ENCODE data around the gene PTGER3.

The PTGER3 gene

DNA sequence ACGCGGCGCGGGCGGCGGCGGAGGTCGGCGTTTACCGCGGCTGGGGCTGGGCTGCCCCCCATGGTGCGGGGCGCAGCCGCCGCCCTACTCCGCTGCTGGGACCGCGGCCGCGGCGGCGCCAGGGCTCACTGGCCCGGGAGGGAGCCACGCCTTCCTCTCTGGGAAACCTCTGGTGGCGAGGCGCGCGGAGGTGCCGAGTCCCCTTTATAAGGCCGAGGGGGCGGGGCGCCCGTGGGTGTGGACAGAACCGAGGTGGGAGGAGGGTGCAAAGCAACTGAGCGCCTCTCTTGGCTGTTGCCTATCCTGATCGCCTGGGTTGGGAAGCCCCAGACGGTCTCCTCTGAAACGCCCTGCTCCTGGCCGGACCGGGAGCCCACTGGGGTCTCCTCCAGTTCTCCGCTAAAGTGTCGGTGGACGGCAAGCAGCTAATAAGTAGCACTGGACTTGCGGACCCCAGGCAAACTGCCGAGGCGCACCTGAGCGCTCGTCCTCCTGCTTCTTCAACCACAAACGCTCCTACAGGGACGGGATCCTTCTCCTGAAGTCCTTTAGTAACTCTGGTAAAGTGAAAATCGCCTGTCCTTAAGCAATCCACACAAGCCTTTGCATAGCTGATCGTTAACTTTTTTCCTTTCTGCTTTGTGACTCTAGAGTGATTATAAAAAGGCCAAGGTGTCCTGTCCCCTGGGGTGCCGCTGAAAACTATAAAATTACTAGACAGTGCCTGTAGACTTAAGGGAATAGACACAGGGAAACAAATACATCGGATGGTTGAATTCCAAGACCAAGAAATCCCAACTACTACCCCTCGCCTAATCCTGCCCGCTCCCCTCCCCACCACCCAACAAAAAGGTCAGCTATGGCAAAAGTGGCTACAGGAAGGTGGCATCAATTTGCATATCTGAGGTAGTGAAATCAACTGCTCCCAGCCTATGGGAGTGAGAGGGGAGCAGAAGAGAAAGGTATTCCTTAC is at the start of gene PTGER3:
TSS of gene PTGER3 (minus strand) at position 182 of the 973 bp plus-strand sequence. CDS start 239 bp downstream, outside the sequence.
- peak; percentile 47 for DNase-seq

- no peak for DNase-seq
These were observed 47.3 kb upstream of the PTGER3 start for GRCh38 chr1:71094913-71095312.

DNA sequence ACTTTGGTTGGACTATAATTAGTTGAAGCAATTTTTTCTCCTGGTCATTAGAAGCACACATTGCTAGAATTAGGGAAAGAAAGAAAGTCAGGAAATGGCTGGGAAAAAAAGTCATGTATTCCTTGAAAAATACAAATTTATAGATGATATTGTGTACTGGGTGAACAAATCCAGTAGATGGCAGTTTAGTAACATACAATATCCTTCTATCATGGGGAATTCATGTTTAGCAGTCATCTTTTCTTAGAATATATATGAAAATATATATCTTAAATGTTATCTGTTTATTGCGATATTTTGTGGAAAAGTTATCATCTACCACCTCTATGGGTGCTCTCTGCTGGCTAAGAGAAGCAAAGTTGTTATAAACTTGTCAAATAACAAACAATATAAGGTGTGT is 46.3 kb upstream of the PTGER3 start:
- DNase-seq = no peak

- DNase-seq = no peak
These were observed 42.1 kb upstream of the PTGER3 start for GRCh38 chr1:71089536-71090270.

DNA sequence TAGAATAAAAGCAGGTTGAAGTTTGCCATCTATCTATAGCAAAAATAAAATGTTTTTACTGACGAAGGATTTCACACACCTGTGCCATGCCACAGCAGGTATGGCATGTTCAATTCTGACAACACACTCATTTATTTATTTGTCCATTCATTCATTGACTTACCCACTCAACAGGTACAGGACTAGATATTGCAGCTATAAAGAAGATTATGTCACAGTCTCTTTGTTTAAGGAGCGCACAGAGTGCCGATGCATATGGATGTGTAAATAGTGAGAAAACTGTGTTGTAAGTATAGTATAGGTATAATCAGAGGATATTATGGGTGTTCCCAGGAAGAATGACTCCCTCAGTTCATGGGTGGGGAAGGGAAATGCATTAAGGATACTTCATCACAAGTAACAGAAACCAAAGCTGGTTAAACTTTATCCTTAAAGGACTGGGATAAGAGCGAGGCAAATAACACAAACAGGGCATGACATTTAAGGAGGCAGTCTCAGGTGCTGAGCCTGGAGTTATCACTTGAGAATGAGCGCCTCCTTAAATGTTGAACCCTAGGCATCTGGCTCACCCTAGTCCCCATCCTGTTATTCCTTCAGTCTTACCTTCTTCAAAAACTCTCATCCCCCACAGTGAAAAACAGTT is 41.1 kb upstream of the PTGER3 start:
- no peak for DNase-seq

DNA sequence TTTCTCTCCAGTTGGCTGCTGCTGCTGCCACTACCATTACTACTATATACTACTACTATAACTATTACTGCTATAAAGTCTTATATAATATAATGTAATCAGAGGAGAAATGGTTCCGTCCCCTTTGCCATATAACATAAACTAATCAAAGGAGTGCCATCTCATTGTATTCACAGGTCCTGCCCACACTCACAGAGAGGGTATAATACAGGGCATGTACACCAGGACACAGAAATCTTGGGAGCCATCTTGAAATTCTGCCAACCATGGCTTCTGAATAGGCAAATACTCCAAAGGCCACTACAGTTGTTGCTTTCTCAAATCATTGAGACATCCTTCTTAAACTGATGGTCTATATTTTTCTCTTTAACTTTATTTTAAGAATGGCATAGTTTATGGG is 40.1 kb upstream of the PTGER3 start:
- DNase-seq = no peak

DNA sequence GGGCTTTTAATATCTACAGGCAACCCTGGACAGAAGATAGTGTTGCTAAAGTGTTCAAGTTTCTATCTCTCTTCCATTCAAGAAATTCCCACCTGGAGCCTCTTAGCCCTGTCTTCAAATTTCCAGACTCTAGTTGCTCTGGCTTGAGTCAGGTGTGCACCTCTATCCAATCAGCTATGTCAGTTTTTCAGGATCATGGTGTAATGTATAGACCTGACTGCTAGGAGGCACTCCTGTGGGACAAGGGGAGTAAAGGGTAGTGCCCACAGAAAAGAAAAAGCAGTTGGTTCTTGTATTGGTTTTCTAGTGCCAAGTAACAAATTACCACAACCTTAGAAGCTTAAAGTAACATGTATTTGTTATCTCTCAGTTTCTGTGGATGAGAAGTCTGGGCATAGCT is 39.4 kb upstream of the PTGER3 start:
- no peak for DNase-seq

DNA sequence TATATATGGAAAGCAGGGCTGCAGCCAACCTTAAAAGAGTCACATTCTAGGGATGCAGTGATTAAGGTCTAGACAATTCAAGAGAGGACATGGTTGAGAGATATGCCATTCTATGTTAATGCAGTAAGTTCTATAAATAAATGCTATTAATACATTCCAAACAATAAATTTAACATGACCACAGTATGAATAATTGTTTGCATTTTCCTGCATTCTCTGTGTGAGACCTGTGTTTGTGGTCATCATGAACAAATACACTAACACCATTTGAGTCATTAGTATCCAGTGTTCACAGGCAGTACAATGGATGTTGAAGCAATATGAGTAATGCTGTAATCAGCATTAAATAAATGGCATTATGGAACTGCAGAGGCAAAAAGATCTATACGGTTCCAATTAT is 38.7 kb upstream of the PTGER3 start:
- DNase-seq = no peak

DNA sequence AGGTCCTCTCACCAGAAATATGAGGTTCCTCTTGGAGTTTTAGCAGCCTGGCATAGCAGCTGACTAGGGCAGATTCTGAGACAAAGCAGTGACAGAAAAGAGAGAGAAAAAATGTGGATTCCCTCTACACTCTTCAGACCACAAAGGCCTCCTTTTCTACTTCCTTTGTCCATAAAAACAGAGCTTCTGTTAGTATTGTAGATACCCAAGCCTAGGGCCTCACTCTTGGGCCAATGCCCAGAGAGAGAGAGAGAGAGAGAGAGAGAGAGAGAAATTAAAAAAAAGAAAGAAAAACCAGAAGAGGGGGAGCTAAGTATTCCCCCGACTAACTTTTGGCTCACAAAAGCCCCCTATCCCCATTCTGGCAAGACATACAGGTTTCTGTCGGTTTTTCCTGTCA is 35.7 kb upstream of the PTGER3 start:
- no peak for DNase-seq

GRCh38 chr1:71081697-71082080 is 34.1 kb upstream of the PTGER3 start:
- no peak for DNase-seq

- DNase-seq = peak; percentile 94
These were observed 33.4 kb upstream of the PTGER3 start, which contains the start of gene ZRANB2 for GRCh38 chr1:71080739-71081696. Gene ZRANB2 (minus strand): TSS chr1:71081035. CDS start chr1:71080995, 40 bp downstream.

- no peak for DNase-seq
These were observed 32.7 kb upstream of the PTGER3 start for GRCh38 chr1:71080230-71080738.

- no peak for DNase-seq
These were observed 27.1 kb upstream of the PTGER3 start for GRCh38 chr1:71074681-71075080.

DNA sequence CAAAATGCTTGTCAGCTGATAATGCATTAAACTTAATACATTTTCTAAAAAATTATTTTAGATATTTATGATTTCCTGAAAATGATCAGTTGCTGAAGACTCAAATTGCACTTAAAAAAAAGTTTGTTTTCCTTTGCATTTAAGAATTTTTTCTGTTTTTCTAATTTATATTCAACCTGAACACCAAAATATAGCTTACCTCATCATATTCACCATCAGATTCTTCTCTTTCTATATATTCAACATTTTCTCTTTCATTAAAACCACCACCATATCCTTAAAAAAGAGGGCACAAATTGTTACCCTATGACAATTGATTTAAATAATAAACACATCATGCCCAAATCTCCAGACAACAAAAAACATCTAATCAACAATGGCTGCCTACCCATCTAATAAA is 24.7 kb upstream of the PTGER3 start:
- DNase-seq = no peak

DNA sequence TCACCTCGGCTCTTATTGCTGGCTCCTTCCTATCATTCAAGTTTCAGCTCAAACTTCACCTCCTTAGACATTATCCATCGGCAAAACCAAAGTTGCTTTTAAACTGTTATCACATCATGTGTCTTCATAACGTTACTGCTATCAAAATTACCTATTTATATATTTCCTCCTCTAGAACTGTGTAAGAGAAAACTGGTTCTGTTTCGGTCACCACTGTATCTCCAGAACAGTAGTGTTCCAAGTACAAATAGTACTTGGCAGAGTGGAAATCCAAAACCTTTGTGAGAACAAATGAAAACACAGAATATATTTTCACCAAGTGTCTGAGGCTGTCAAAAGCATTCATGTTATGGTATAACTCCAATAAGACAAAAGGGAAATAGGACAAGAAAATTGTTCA is 24.1 kb upstream of the PTGER3 start:
- DNase-seq = no peak

DNA sequence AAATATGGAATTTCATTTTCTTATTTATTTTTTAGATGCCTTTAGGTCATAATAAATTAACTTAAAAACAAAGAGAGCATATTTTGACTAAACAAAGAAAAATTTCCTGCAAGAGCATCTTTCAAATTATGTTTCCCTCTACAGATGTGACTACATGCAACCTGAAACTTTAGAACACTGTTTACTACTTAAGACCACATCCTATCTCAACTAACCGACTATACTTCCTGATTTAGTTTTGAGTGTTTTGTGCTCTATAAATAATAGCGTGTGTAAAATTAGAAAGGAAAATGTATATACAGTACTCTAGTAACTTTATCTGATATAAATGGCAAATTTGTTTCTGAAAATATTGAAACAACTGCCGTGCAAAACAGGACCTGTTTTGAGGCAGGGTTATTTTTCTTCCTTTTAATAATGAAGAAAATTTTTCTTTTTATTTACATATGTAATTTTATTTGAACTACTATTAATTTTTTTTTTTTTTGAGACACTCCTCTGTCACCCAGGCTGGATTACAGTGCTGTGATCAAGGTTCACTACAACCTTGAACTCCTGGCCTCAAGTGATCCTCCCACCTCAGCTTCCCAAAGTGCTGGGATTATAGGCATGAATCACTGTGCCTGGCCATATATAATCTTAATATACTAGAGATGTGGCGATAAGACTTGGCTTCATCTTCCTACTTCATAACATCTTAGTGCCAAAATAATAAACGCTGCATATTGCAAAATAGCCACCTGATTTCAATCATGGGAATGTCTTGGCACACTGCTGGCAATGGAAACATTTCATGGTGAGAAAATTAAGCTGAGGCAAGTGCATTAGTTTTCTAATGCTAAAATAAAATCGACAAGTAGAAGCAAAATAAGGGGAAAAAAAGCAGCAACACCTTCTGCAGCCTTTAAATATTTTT is 21.0 kb upstream of the PTGER3 start:
- DNase-seq = no peak

GRCh38 chr1:71054791-71055190 is 7.2 kb upstream of the PTGER3 start:
- no peak for DNase-seq

DNA sequence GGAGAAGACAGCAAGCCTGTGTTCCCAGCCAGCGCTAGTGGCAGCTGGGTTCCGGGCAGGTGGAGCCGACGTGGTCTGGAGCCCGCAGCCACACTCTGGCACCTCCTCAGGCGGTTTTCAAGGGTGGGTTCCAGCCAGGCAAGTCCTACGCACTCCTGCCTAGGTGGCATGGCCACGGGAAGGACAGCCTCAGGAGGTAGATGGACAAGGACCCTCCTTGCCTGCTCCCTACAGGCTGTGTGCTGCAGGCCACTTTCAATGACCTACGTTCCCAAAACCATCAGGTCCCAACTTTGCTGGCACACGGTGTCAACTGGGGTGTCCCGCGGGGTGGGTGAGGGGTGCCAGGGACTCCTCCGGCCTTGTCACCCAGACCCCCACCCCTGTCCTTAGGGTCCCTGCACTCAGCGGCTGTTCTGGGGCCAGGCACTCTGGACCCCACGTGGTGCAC is 6.7 kb upstream of the PTGER3 start:
- no peak for DNase-seq

DNA sequence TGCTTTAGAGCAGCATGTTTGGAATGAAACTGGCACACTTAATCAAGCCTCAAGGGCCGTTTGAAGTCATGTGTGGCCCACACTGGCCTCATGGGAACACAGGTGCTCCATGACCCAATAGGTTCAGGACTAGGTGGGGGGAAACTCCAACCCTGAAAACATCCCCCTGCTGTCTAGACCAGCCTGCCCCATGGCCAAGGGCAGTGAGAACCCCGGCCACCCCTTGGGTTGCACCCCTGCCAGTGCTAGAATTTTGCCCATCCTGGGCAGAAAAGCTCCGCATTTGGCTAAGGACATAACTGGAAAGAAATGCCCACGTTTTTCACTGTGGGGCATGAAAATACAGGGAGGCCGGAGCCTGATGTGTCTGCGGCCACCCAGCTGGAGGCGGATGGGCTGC is 6.1 kb upstream of the PTGER3 start:
- no peak for DNase-seq

- DNase-seq = no peak
These were observed 5.5 kb upstream of the PTGER3 start for GRCh38 chr1:71053146-71053545.

All from femur (tissue), 1 donor.